NCI-H1105 (cell line): Measurements from ENCODE around the gene ZNF385B.

Experiments used
- DNase-seq: peaks from one replicate; lab custom pipeline; 2025; lab: John Stamatoyannopoulos, UW

The ZNF385B gene

GRCh38 chr2:179744401-179744800 lies 117.0 kb downstream of the ZNF385B start:
- DNase-seq = no peak

GRCh38 chr2:179741317-179741716 lies 120.1 kb downstream of the ZNF385B start:
- no peak for DNase-seq

- DNase-seq = no peak
These were observed 131.4 kb downstream of the ZNF385B start for GRCh38 chr2:179729966-179730365.

- no peak for DNase-seq
These were observed 134.8 kb downstream of the ZNF385B start for GRCh38 chr2:179726461-179727180.

GRCh38 chr2:179724403-179724802 lies 137.0 kb downstream of the ZNF385B start:
- no peak for DNase-seq

GRCh38 chr2:179720173-179720772 lies 141.1 kb downstream of the ZNF385B start:
- no peak for DNase-seq

GRCh38 chr2:179715871-179716270 lies 145.5 kb downstream of the ZNF385B start:
- DNase-seq = no peak

GRCh38 chr2:179715196-179715595 lies 146.2 kb downstream of the ZNF385B start:
- no peak for DNase-seq

GRCh38 chr2:179712825-179713224 lies 148.6 kb downstream of the ZNF385B start:
- DNase-seq = no peak

- no peak for DNase-seq
These were observed 150.0 kb downstream of the ZNF385B start for GRCh38 chr2:179711375-179711774.

- peak; percentile 53 for DNase-seq
These were observed 157.7 kb downstream of the ZNF385B start for GRCh38 chr2:179703702-179704101.

- DNase-seq = no peak
These were observed 158.5 kb downstream of the ZNF385B start for GRCh38 chr2:179702912-179703311.

GRCh38 chr2:179701524-179702110 lies 159.8 kb downstream of the ZNF385B start:
- DNase-seq = no peak

- DNase-seq = no peak
These were observed 165.9 kb downstream of the ZNF385B start for GRCh38 chr2:179695486-179695885.

GRCh38 chr2:179694963-179695362 lies 166.4 kb downstream of the ZNF385B start:
- DNase-seq = no peak

GRCh38 chr2:179692610-179693009 lies 168.8 kb downstream of the ZNF385B start:
- DNase-seq = no peak

GRCh38 chr2:179692043-179692442 lies 169.4 kb downstream of the ZNF385B start:
- DNase-seq = no peak

GRCh38 chr2:179691235-179691634 lies 170.2 kb downstream of the ZNF385B start:
- no peak for DNase-seq

- no peak for DNase-seq
These were observed 174.6 kb downstream of the ZNF385B start for GRCh38 chr2:179686718-179687342.

- no peak for DNase-seq
These were observed 175.3 kb downstream of the ZNF385B start for GRCh38 chr2:179686069-179686468.

GRCh38 chr2:179685146-179685545 lies 176.3 kb downstream of the ZNF385B start:
- DNase-seq = no peak

- no peak for DNase-seq
These were observed 178.7 kb downstream of the ZNF385B start for GRCh38 chr2:179682756-179683155.
